Heart left ventricle (tissue), 13 donors: ENCODE results near the gene GLIS2.

Source experiments
- CTCF ChIP-seq, 12 donors: fragments of 200-600 bp; sonication (generic) in 4 of 12; IDR thresholded peaks; one replicate each; pipeline versions ENCODE4 v1.5.0 to v1.8.0; 2018 to 2022; ENCODE audit warnings: antibody characterized with exemption in 12 of 12, mild to moderate bottlenecking in 5 of 12
- POLR2A ChIP-seq, 2 donors: fragments of 450-650 bp; IDR thresholded peaks; one replicate each; pipeline ENCODE4 v1.6.1; 2017; ENCODE audit warnings: antibody characterized with exemption in 2 of 2, mild to moderate bottlenecking in 2 of 2, moderate library complexity in 2 of 2
- donor health status: ischemic (EF 13 %, LVEDD 7.1; RV severe dilation, severe dysfunction).
- donor health status: DM: no; HTN: yes; CAD: no.
- donor health status: DM: no; HTN: no; CAD: no.
- donor health status: ischemic (EF 25% LVEDD 6.9; RV normal size, moderate dysfunction).
- donor health status: ischemic (EF 25% LVEDD 5.7; RV mildly dilated, moderate dysfunction).
- donor health status: ischemic (EF 35%, LVEDD 5.7; RV mildly dilated, moderate dysfunction).
- donor health status: nonischemic (EF 11% LVEDD 7.7; RV severe dilation, severe dysfunction).
- donor health status: DM: yes; HTN: yes; CAD: no.
- donor health status: PGD.
- donor health status: ischemic (EF 29% LVEDD 5.4; RV normal size, mild dysfunction).
- donor health status: nonischemic (EF 23%, LVEDD 6.1; RV moderate dilation, normal function).

DNA sequence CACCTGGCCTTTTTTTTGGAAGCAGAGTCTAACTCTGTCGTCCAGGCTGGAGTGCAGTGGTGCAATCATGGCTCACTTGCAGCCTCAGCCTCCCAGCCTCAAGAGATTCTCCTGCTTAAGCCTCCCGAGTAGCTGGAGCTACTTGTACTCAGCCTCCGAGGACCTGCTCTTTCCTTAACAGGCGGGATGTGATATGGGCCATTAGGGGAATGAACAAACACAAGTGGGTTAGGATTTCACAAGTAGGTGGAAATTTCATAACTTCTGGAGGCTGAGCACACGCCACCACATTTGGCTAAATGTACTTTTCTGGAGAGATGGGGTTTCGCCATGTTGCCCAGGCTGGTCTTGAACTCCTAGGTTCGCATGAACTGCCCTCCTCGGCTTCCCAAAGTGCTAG is 31.1 kb downstream of the GLIS2 start:
- TF ChIP-seq CTCF (IDR thresholded peaks at IDR 0.05): no peak
- no peak for TF ChIP-seq POLR2A (IDR thresholded peaks at IDR 0.05)
